ENCODE data around the gene MARK4. TPM values are rescaled to one million over a fixed set of nuclear protein-coding genes. Genes with fewer than 3 reads are reported as not detected.
A peak's percentile ranks its signal among the peaks of the same experiment; 100 is the strongest.

MARK4 gene
- total RNA-seq, 4 donors from 2014 or later = 13.5 to 51.5 (median 15.5) TPM

GRCh38 chr19:45249261-45250033, 1.6 kb upstream of the MARK4 start:
- DNase-seq = no peak
- no peaks in the 10 kb centered on the region for H3K36me3 ChIP-seq
- intact Hi-C loops (cut with DNase I; ENCODE audit: low total_unique reads) = no loop called here
- H3K27ac ChIP-seq = no peak overlapping the region
- no peak overlapping the region for H3K4me3 ChIP-seq
- H3K27me3 ChIP-seq = no peaks in the 10 kb centered on the region
- H3K4me1 ChIP-seq = peaks cover 0 to 12% of the 10 kb centered on the region in 2 donors
- H3K9me3 ChIP-seq = no peaks in the 10 kb centered on the region
- TF ChIP-seq POLR2A (IDR thresholded peaks at IDR 0.05) = no peak
- TF ChIP-seq CTCF (IDR thresholded peaks at IDR 0.05) = no peak

- H3K9me3 ChIP-seq = no peaks in the 10 kb centered on the region
- H3K4me1 ChIP-seq = peaks cover 0 to 12% of the 10 kb centered on the region in 2 donors
- H3K4me3 ChIP-seq = peak overlapping the region; percentile 95 to 98
- H3K27me3 ChIP-seq = no peaks in the 10 kb centered on the region
- no peak for TF ChIP-seq CTCF (IDR thresholded peaks at IDR 0.05)
- no peak for TF ChIP-seq POLR2A (IDR thresholded peaks at IDR 0.05)
- intact Hi-C loops (cut with DNase I; ENCODE audit: low total_unique reads) = no loop called here
- peak overlapping the region; percentile 78 to 85 for H3K27ac ChIP-seq
- H3K36me3 ChIP-seq = no peaks in the 10 kb centered on the region
- DNase-seq = no peak
Observed at GRCh38 chr19:45250216-45250831, 747 bp upstream of the MARK4 start.

DNA sequence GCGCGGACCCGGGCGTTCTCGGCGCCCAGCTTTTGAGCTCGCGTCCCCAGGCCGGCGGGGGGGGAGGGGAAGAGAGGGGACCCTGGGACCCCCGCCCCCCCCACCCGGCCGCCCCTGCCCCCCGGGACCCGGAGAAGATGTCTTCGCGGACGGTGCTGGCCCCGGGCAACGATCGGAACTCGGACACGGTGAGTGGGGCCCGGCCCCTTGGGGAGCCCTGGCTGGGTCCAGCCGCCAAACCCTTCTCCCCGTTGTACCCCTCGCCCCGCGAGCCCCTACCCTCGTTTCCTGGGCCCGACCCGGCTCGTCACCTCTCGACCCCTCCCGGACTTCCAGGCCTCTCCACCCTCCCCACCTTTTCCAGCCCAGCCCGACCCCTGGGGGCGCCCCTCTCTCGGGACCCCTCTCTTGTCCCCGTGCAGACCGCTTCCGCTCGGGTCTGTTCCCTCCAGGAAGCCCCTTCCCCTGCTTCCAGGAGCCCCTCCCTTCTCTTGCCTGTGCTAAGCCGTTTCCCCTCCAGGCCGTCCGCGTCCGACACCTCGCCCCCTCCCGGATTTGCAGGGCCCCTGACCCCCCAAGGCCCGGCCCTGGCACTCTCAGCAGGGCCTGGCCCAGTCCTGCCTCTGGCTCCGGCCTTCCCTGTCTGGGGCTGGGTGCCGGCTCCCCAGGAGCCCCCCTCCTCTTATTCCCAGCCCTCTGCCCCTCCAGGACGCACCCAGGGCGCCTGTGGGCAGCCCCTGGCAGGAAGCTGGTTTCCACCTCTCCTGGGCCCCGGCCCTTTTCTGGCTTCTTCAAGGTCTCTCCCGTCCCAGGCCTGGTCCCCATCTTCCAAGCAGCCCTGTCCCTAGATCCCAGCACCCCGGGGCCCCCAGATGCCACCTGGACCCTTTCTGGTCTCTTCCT, 632 bp downstream of the MARK4 start:
- Histone ChIP-seq H3K9me3 (no peaks in the 10 kb centered on the region), H3K36me3 (no peaks in the 10 kb centered on the region), H3K4me1 (peaks cover 0 to 12% of the 10 kb centered on the region in 2 donors), H3K27ac (peak overlapping the region; percentile 78 to 85), H3K4me3 (peak overlapping the region; percentile 95 to 98), H3K27me3 (no peaks in the 10 kb centered on the region)
- TF ChIP-seq POLR2A (IDR thresholded peaks at IDR 0.05) (no peak), CTCF (IDR thresholded peaks at IDR 0.05) (no peak)
- peak in 1 of 2 donors; percentile 25 for DNase-seq
- intact Hi-C loops (cut with DNase I; ENCODE audit: low total_unique reads) = no loop called here

GRCh38 chr19:45253396-45254027, 2.4 kb downstream of the MARK4 start:
- H3K27me3 ChIP-seq = no peaks in the 10 kb centered on the region
- no peaks in the 10 kb centered on the region for H3K9me3 ChIP-seq
- H3K4me1 ChIP-seq = peaks cover 0 to 12% of the 10 kb centered on the region in 2 donors
- H3K36me3 ChIP-seq = no peaks in the 10 kb centered on the region
- intact Hi-C loops (cut with DNase I; ENCODE audit: low total_unique reads) = no loop called here
- TF ChIP-seq CTCF (IDR thresholded peaks at IDR 0.05) (no peak), POLR2A (IDR thresholded peaks at IDR 0.05) (no peak)
- H3K4me3 ChIP-seq = no peak overlapping the region
- no peak overlapping the region for H3K27ac ChIP-seq
- no peak for DNase-seq
